PFSK-1 (cell line): ENCODE data around the gene TTLL10.

ENCODE experiments used
- POLR2AphosphoS5 ChIP-seq: IDR thresholded peaks from 2 replicates; pipeline ENCODE4 v1.6.1; 2012; ENCODE audit warnings: low read depth, mild to moderate bottlenecking, control low read depth, low read length, moderate library complexity
- TAF1 ChIP-seq: IDR thresholded peaks from 2 replicates; pipeline ENCODE4 v1.6.1; 2012; ENCODE audit warnings: low read length, control low read depth, borderline replicate concordance; ENCODE audit not compliant: insufficient read depth

DNA sequence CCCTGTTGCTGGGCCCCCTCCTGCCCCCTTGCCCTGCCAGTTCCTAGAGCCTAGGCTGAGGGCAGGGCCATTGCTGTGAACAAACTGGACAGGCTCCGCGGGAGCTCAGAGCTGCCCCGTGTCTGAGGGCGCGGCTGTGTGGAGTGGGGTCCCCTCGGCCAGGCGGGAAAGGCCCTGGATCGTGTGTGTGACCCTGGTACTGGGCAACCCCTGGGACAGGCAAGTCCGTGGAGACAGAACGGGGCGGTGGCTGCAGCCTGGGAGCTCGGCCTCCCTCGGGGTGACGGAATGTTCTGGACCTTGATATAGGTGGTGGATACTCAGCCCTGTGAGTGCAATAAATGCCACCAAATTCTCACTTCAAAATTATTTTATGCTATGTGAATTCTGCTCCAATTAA is 30.0 kb upstream of the TTLL10 start:
- no peak for TF ChIP-seq TAF1
- no peak for TF ChIP-seq POLR2AphosphoS5
